BE2C (cell line): Measurements from ENCODE around the gene MEGF9.
A peak's percentile ranks its signal among the peaks of the same experiment; 100 is the strongest.

ENCODE experiments used
- DNase-seq: peaks from one replicate; pipeline ENCODE4 v3.0.0-alpha.2; 2020
- H3K27me3 ChIP-seq: fragments of 250-450 bp; sonication (Bioruptor Pico); 2 replicates; pipeline ENCODE4 v1.5.1; 2020; ENCODE audit warnings: mild to moderate bottlenecking
- H3K36me3 ChIP-seq: fragments of 250-450 bp; sonication (Bioruptor Pico); 2 replicates; pipeline ENCODE4 v1.5.1; 2020; ENCODE audit warnings: mild to moderate bottlenecking
- H3K4me1 ChIP-seq: fragments of 250-450 bp; sonication (Bioruptor Pico); 2 replicates; pipeline ENCODE4 v1.5.1; 2020
- H3K4me3 ChIP-seq: 2 replicates; pipeline ENCODE4 v1.5.1; 2011; ENCODE audit warnings: low read depth, low read length
- H3K9me3 ChIP-seq: fragments of 250-450 bp; sonication (Bioruptor Pico); 2 replicates; pipeline ENCODE4 v1.5.1; 2020
- CTCF ChIP-seq: IDR thresholded peaks from 2 replicates; pipeline ENCODE4 v1.5.1; 2012; ENCODE audit warnings: mild to moderate bottlenecking, low read depth, low read length

MEGF9 gene

GRCh38 chr9:120619751-120620655 is 94.3 kb downstream of the MEGF9 start:
- Histone ChIP-seq H3K36me3 (no peaks in the 10 kb centered on the region), H3K4me3 (no peak overlapping the region), H3K4me1 (no peaks in the 10 kb centered on the region; the same call in 1 of the 2 replicates), H3K27me3 (no peaks in the 10 kb centered on the region), H3K9me3 (no peaks in the 10 kb centered on the region)
- TF ChIP-seq CTCF: peak; percentile 93
- peak; percentile 67 for DNase-seq

GRCh38 chr9:120616966-120617935 is 97.0 kb downstream of the MEGF9 start:
- Histone ChIP-seq H3K4me1 (no peaks in the 10 kb centered on the region; the same call in 1 of the 2 replicates), H3K9me3 (no peaks in the 10 kb centered on the region), H3K27me3 (no peaks in the 10 kb centered on the region), H3K36me3 (no peaks in the 10 kb centered on the region), H3K4me3 (no peak overlapping the region)
- DNase-seq: no peak
- TF ChIP-seq CTCF: no peak

GRCh38 chr9:120612218-120612617 is 102.1 kb downstream of the MEGF9 start:
- no peaks in the 10 kb centered on the region for H3K27me3 ChIP-seq
- no peaks in the 10 kb centered on the region for H3K36me3 ChIP-seq
- peak; percentile 50 for TF ChIP-seq CTCF
- H3K4me1 ChIP-seq: no peaks in the 10 kb centered on the region
- no peak overlapping the region for H3K4me3 ChIP-seq
- DNase-seq: no peak
- H3K9me3 ChIP-seq: no peaks in the 10 kb centered on the region

- no peaks in the 10 kb centered on the region for H3K4me1 ChIP-seq
- H3K4me3 ChIP-seq: no peak overlapping the region
- no peak for TF ChIP-seq CTCF
- DNase-seq: no peak
- H3K27me3 ChIP-seq: no peaks in the 10 kb centered on the region
- no peaks in the 10 kb centered on the region for H3K9me3 ChIP-seq
- no peaks in the 10 kb centered on the region for H3K36me3 ChIP-seq
These were observed 102.6 kb downstream of the MEGF9 start for GRCh38 chr9:120611690-120612068.

- Histone ChIP-seq H3K27me3 (no peaks in the 10 kb centered on the region), H3K36me3 (no peaks in the 10 kb centered on the region), H3K4me3 (no peak overlapping the region), H3K9me3 (no peaks in the 10 kb centered on the region), H3K4me1 (no peaks in the 10 kb centered on the region)
- TF ChIP-seq CTCF: peak; percentile 57
- no peak for DNase-seq
These were observed 103.1 kb downstream of the MEGF9 start for GRCh38 chr9:120610975-120611689.
